Left ventricle myocardium superior (tissue), 1 donor: Measurements from ENCODE around the gene RAD21L1. TPM values are rescaled to one million over a fixed set of nuclear protein-coding genes. Genes with fewer than 3 reads are reported as not detected.

Experiments
- ATAC-seq: fragments of 200-7000 bp; cut with Tn5 transposase; one replicate; pipeline ENCODE4 v1.9.1; 2020; ENCODE audit warnings: mild to moderate bottlenecking, moderate library complexity
- DNase-seq: peaks from one replicate; pipeline ENCODE4 v3.0.0-alpha.2; 2020
- intact Hi-C: fragments of 100-400 bp; cut with micrococcal nuclease; formaldehyde crosslinking; loops from one replicate; pipeline ENCODE4 v1.11.0; 2022
- total RNA-seq: library from RNA; stranded (reverse); fragmentation: NEBNext Ultra II Directional; extraction: Animal tissue kit (Norgen Biotek cat#: 25700); gene quantifications from one replicate; pipeline ENCODE4 v1.2.1, GENCODE V29; 2021
- donor health status: DM: no; HTN: yes; CAD: no; lungs with severe emphysema.

RAD21L1 gene
- total RNA-seq, 1 donor from 2014 or later: not detected

DNA sequence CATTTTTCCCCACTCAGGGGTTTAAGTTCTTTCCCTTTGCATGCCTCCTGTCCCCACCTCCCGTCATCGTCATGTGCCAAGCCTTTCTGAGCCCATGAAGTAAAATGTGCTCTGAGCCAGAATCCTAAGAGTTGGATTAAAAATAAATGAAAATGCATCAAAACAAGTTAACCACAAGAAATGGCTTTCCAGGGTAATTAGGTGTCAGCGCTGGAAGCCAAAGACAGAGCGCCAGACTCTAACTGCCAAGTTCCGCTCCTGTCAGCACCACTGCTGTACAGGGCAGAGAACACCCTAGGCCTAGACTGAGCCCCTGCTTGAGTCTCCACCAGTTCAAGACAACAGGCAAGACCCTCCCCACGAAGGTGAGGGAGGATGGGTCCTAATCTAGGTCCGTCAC lies 28.0 kb upstream of the RAD21L1 start:
- ATAC-seq (no peak), DNase-seq (no peak)
- intact Hi-C loops: no loop called here

DNA sequence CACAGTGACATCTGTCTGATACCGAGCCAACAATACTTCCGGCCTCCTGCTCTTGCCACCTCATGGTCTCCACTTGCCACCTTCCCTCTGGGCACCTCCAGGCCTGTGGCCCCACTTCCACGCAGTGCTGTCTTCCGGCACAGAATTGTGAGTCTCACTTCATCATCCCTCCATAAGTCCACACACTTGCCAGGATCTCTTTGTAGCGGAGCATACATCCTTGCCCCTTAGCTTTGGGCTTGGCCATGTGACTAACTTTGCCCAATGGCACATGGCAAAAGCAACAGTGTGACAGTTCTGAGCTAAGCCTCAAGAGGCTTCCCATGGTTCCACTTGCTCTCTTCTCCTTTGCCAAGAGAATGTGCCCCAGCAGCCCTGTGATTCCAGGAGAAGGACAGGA lies 27.1 kb upstream of the RAD21L1 start:
- ATAC-seq (no peak), DNase-seq (no peak)
- intact Hi-C loops: no loop called here

DNA sequence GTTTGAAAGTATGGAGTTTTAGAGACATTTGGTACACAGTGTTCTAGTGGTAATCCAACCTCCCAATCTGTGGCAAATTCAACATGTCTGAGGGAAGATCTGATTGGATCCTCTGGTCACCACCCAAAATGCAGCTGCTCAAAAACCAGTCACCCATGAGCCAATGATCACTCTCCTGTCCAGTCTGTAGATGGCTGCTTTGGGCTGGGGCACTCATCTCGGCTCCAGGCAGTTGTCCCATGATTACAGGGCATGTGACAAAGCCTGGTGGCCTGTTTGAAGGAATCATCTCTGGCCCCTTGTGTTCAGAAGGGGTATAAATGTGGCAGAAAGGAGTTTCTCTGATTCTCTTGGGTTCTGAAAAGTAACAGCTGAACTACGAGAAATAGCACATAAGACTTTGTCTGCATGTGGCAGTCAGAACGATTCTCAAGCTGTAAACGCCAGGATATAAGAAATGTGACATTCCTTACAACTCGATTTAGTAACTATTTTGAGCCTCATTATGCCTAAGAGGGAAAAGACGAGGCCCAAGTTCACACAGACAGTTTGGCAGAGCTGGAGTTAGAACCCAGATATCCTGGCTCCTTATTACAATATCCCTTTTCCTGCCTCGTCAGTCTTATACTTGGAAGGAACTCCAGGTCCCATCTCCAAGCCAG lies 26.5 kb upstream of the RAD21L1 start:
- intact Hi-C loops: no loop called here
- DNase-seq (no peak), ATAC-seq (no peak)

DNA sequence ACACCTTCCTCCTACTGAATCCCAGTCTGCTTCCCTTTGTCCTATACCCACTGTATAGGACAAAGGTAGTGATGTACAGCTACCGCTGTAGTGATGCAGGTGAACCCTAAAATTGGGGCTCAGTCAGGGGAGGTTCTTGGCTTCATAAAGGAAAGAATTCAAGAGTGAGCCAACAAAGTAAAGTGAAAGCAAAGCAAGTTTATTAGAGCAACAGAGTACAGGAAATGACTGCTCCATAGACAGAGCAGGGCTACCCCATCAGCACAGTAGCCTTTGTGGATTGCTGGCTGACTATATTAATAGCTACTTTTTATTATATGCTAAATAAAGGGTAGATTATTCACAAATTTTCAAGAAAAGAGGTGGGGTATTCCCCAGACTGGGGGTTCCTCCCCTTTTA lies 25.9 kb upstream of the RAD21L1 start:
- DNase-seq (no peak), ATAC-seq (no peak)
- intact Hi-C loops: no loop called here

DNA sequence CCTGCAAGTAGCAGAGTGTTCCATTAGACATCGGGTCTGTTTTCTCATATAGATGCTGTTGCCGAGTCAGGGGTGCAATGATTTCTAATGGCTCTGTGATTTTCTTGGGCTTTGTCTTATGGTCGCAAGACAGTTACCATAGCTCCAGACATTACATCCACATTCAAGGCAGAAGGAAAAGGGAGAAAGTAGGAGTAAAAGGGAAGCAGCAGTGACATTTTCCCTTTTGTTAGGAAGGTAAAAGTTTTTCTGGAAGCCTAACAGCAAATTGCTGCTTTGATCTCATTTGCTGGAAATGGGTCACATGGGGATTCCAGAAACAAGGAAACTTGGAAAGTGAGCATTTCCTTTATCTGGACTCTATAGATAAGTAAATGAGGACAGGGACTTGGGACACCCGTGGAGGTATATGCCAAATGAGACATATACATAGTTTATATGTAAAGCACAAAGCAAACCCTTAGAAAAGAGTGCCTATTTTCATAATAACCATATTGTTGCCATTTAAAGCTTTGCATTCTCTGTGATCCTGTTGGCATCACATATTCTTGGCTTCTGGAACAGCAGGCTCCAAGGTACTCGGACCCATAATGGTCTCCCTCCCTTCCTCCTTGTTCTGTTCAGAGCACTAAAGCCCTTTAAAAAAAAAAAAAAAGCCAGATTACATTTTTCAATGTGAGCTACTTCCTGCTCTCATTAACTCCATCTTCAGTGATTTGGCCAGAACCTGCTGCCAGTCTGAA lies 22.9 kb upstream of the RAD21L1 start, which contains the start of gene C20orf202:
C20orf202 (plus strand) TSS at position 693 of the 743 bp plus-strand sequence. CDS start 132 bp downstream, outside the sequence.
- no peak for ATAC-seq
- DNase-seq: no peak
- intact Hi-C loops: no loop called here

DNA sequence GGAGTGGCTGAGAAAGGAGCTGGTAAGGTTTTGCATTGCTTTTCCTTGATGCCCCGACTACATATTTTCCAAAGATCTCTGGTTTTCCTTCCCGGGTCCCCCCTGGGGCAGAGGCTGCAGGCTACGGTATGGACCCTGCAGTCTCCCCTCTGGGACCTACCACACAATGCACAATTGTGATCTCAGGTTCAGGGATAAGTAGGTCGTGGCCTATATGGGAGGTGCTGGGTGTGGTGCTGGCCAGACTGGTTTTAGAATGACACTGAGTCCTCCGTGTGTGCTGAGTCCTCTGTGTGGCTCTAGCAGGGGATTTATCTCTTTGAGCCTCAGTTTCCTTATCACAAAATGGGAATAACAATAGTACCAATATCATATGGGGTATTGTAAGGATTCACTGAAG lies 22.2 kb upstream of the RAD21L1 start:
- no peak for ATAC-seq
- intact Hi-C loops: no loop called here
- no peak for DNase-seq

DNA sequence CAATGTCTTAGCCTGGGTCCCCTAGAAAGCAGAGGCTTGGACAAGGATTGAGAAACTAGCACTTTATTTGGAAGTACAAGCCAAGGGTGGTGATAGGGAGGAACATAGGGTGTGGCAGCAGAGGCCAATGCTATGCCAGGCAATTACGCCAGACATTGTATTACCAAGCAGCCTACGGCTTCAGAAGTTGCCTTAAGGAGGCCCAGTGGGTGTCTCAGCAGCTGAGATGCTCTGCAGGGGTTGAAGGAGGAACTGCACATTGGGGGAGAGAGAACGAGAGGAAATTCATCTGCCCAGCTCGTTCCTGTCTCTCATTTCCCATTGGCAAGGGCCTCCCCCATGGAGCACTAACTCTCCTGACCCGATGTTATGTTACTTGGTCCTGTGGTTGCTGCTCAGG lies 21.7 kb upstream of the RAD21L1 start:
- ATAC-seq (peak; percentile 35), DNase-seq (no peak)
- intact Hi-C loops: no loop called here

DNA sequence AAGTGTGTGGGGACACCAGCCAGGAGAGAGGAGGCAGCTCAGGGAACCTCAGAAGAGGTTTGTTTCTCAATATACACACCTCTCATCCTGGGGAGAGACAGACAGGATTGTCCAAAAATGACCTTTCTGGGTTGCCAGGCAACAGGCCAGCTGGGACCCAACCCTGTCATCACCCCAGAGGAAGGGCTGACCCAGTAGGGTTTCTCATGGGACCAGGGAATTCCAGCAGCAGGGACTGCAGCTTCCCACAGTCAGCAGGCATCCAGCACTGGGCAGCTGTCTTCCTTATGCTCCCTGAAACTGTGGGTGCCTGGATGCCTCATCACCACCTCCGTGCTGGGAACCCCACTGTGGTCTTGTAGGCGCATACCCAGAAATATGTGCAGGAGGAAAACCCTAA lies 21.3 kb upstream of the RAD21L1 start:
- intact Hi-C loops: no loop called here
- ATAC-seq (peak; percentile 73), DNase-seq (peak; percentile 38)

DNA sequence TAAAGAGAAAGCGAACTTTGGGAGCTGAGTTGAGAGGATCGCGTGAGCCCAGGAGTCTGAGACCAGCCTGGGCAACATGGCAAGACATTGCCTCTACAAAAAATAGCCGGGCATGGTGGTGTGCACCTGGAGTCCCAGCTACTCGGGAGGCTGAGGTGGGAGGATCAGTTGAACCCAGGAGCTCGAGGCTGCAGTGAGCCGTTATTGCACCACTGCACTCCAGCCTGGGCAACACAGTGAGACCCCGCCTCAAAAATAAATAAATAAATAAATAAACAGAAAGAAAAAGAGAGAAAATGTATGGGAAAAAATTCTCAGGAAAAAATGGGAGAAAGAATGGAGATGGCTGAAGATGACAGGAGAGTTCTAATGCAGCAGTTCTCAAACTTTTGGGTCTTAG lies 20.0 kb upstream of the RAD21L1 start:
- ATAC-seq (no peak), DNase-seq (no peak)
- intact Hi-C loops: no loop called here

DNA sequence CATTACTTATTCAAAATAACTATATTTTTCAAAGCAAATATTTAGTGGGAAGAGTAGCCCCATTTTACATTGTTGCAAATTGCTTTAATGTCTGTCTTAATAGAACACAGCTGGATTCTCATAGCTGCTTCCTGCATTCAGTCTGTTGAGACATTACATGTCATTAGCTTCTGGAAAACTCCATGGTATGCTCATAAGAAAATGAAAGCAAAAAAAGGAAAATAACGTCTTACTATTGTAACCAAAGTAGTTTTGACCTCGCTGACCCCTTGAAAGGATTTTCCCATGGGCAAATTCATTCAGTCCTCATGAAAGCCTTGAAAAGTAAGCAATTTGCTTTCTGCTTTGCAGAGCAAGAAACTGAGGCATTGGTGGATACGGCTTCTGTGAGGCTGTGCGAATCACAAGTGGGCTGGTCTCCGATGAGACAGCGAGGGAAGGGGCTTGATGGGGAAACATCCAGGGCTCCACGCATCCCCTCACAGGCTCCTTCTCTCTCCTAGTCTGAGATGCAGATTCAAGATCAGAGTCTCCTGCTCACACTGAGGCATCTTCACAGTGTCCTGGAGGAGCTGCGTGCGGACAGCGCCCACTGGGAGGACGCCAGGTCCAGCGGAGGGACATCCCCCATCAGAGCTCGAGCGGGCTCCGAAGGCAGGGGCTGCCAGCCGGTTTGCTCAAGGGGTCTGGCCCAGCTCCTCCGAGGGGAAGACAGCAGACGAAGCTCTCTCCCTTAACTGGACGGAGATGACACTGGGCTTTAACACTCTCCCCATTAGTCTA lies 19.3 kb upstream of the RAD21L1 start:
- intact Hi-C loops: no loop called here
- peak; percentile 27 for ATAC-seq
- DNase-seq: no peak

DNA sequence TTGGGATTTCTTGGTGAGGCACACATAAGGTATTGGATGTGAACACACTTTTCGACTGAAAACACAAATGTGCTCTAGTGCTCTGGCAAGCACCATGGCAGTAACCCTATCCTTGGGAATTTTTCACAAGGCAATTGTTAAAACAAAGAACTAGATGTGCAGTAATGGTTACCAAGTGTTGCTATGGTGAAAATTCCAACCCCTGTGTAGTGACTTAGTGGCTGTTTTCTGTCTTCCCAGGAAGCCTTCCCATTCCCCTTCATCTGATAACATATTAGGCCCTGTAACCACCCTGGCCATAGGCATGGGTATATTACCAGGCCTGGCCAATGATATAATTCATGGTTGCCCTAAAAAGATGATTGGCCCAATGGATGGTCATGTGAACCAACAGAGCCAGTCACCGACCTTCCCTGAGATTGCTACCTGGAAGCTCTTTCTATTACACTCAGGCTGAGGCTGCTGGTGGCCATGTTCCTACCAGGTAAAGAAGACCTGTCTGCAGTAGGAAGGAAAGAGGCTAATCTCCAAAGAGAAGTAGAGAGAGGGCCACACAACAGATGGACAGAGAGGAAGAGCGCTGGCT lies 18.5 kb upstream of the RAD21L1 start:
- intact Hi-C loops: no loop called here
- DNase-seq (no peak), ATAC-seq (no peak)

DNA sequence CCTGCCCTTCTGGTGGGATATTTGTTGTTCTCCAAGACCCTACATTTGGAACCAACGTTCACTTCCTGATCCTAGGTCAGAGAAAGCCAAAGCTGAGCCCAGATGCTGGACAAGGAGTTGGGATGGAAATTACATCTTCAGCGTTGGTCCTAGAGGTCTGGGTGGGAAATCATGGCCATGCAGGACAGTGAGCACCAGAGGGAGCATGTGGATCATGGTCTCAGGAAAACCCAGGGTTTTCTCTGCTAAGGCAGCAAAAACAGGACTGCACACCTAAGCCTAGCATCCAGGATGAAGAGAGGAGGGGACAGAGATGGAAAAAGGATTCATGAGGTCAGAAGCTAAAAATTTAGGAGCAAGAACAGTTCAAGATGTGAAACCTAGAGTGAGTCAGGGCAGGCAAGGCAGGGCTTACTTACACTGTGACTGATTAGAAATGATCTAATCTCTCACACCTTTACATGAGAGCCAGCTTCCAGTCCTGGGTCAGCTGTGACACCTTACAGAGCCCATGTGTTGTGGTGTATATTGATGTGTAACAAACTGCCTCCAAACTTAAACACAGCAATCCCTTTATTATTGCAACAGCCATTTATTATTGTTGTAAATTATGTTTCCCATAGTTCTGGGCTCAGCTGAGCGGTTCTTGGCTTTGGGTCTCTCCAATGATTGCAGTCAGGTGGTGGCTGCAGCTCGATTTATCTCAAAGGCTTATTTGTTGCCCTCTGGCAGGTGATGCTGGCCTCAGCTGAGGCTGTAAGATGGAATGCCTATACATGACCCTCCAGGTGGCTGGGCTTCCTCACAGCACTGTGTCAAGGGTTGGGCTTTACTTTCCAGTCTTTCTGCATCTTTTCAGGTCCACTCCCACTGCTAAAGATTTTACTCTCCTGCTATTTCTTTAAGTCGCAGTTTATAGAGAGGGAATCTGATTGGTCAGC lies 16.1 kb upstream of the RAD21L1 start:
- intact Hi-C loops: loop anchor here (10.0 kb wide), 1 partner anchor 395 kb away; no protein-coding TSS in a partner anchor
- no peak for DNase-seq
- ATAC-seq: no peak

DNA sequence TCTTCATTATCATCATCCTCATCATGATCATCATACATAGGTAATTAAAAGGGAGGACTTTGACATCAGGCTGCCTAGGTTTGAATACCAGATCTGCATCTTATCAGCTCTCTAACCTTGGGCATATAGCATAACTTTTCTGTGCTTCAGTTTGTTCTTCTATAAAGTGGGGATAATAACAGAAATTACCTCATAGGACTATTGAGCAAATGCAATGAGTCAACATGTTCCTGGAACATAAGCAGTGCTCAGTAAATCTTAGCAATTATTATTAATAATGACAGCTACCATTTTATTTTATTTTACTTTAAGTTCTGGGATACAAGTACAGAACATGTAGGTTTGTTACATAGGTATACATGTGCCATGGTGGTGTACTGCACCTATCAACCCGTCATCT lies 15.3 kb upstream of the RAD21L1 start:
- DNase-seq (no peak), ATAC-seq (no peak)
- intact Hi-C loops: loop anchor here (10.0 kb wide), 1 partner anchor 396 kb away; no protein-coding TSS in a partner anchor

DNA sequence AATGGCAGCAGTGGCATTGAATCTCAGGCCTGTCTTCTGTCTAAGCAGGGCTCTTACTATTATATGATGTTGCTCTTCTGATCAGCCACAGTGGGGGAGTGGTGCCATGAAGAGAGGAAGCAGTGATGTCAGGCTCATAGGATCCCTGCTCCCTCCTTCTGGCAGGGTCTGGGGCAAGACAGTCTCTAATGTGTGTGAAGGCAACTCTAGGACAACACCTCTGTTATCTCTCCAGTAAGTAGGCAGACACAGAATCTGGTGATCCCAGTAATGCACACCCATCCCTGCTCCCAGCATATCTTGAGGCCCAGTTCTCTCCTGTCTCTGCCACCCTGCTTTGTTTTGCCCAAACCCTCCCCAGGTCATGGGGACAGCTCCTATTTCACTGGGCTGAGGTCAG lies 13.8 kb upstream of the RAD21L1 start:
- DNase-seq (no peak), ATAC-seq (no peak)
- intact Hi-C loops: loop anchor here (10.0 kb wide), 1 partner anchor 397 kb away; no protein-coding TSS in a partner anchor

DNA sequence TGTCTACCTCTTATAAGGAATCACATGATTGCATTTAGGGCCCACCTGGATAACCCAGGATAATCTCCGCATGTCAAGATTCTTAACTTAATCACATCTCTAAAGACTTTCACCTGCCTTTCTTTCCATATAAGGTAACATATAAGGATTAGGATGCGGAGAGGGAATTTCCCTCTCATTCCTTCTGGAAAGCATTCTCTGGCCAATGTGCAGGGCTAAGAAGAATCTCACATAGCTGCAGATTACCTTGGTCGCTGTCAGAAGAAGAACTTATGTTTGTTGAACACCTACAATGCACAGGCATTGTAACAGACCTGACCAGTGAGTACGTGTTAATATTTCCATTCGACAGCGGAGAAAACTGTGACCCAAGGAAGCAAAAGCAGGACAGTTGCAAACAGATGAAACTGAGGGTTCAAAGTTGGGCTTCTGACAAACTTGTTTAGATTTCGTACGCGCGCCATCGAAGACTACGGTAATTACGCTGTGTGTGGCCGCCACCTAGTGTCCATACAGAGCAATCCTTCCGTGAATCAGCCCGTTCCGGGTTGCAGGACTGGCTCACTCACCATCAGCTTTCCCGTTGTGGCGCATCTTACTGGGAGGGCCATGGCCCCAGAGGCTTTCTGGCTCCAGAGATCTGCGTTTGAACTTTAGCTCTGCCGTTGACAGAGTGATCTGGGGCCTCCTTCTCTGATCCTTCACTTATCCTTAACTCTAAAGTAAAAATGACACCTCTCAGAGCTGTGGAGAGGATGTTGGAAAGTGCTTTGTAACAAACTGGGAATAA lies 13.0 kb upstream of the RAD21L1 start:
- peak; percentile 65 for DNase-seq
- intact Hi-C loops: loop anchor here (10.0 kb wide), 1 partner anchor 398 kb away; no protein-coding TSS in a partner anchor

DNA sequence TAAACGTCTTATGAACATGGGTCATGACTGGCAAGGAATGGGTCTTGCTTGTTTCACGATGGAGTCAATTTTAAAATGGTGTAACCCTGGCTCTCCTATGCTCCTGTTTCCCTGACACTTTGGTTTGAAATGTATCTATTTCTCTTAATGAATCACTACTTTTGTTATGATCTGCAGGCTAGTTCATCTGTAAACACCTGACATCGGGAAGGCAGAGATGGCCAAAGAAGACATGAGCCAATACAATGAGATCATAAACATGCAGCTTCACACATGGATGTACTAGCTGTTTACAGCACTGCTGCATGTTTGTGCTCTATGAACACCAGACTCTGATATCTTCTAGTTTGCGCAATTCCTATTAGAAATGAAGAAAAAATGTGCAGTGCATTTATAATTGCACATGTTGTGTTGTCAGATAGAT lies 11.0 kb upstream of the RAD21L1 start:
- ATAC-seq (no peak), DNase-seq (no peak)
- intact Hi-C loops: loop anchor here (10.0 kb wide), 1 partner anchor 400 kb away; no protein-coding TSS in a partner anchor

More for the DNA sequence above, 13.0 kb upstream of the RAD21L1 start:
- ATAC-seq: peak; percentile 89

DNA sequence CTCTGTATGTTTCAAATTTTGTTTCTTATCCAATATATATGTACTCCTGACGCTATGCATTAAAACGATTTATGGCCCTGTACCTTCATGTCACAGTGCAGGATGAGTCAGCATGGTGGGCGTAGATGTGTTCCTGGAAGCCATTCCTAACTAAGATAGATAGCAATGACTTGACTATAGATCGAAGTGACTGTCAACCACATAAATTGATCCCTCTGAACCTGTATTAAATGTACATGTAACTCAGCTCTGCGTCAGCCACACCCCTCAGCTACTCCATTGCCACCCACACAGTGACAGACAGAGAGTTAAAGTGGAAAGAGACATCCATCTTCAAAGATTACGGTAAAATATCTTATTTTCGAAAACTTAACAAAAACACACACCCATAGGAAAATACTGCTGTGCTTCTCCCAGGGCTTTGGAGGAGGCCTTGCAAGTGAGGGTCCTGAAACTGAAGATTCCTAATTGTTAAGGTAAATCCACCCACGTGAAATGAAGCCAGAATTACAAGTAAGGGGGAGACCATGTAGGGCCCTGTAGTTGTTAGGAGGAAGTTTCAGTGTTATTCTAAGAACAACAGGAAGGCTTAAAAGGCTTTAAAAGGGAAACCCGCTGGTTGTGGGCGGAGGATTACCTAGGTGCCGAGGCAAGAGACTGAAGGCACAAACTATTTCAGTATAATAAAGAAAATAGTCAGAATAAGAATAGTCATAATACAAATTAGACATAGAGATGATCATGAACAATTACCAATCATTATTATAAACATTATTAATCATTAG lies 10.3 kb upstream of the RAD21L1 start:
- intact Hi-C loops: loop anchor here (10.0 kb wide), 1 partner anchor 401 kb away; no protein-coding TSS in a partner anchor
- DNase-seq (no peak), ATAC-seq (no peak)
